DMS 273 treated with DMSO at 0.1 percent for 48 hours (cell line): ENCODE measurements around the gene TMEM238L.

Experiments used
- DNase-seq: peaks from one replicate; lab custom pipeline; 2025; lab: John Stamatoyannopoulos, UW

Gene TMEM238L

GRCh38 chr17:10773391-10773790 lies 30.5 kb downstream of the TMEM238L start:
- no peak for DNase-seq

- peak; percentile 77 for DNase-seq
Measured at GRCh38 chr17:10772425-10773380, 31.2 kb downstream of the TMEM238L start.

GRCh38 chr17:10771148-10771547 lies 32.8 kb downstream of the TMEM238L start:
- no peak for DNase-seq

- DNase-seq: no peak
Measured at GRCh38 chr17:10769840-10770239, 34.1 kb downstream of the TMEM238L start.

- DNase-seq: peak; percentile 17
Measured at GRCh38 chr17:10768750-10769251, 35.1 kb downstream of the TMEM238L start.

- DNase-seq: no peak
Measured at GRCh38 chr17:10767232-10767631, 36.7 kb downstream of the TMEM238L start.

- no peak for DNase-seq
Measured at GRCh38 chr17:10762037-10762436, 41.9 kb downstream of the TMEM238L start.

- no peak for DNase-seq
Measured at GRCh38 chr17:10761281-10761680, 42.6 kb downstream of the TMEM238L start.

GRCh38 chr17:10758062-10758461 lies 45.8 kb downstream of the TMEM238L start:
- no peak for DNase-seq

GRCh38 chr17:10757647-10758046 lies 46.3 kb downstream of the TMEM238L start:
- no peak for DNase-seq

- no peak for DNase-seq
Measured at GRCh38 chr17:10757067-10757466, 46.8 kb downstream of the TMEM238L start.

- DNase-seq: no peak
Measured at GRCh38 chr17:10756619-10757018, 47.3 kb downstream of the TMEM238L start.

- no peak for DNase-seq
Measured at GRCh38 chr17:10756185-10756584, 47.7 kb downstream of the TMEM238L start.

- no peak for DNase-seq
Measured at GRCh38 chr17:10755592-10756127, 48.2 kb downstream of the TMEM238L start.

- DNase-seq: no peak
Measured at GRCh38 chr17:10754861-10755591, 48.9 kb downstream of the TMEM238L start.

- no peak for DNase-seq
Measured at GRCh38 chr17:10754109-10754508, 49.8 kb downstream of the TMEM238L start.

GRCh38 chr17:10752696-10753095 lies 51.2 kb downstream of the TMEM238L start:
- DNase-seq: no peak

- DNase-seq: no peak
Measured at GRCh38 chr17:10751563-10751962, 52.3 kb downstream of the TMEM238L start.

GRCh38 chr17:10750210-10750609 lies 53.7 kb downstream of the TMEM238L start:
- DNase-seq: no peak

GRCh38 chr17:10748531-10749181 lies 55.2 kb downstream of the TMEM238L start:
- DNase-seq: no peak

- no peak for DNase-seq
Measured at GRCh38 chr17:10745231-10745630, 58.7 kb downstream of the TMEM238L start.
